GM19463 (cell line): ENCODE data around the gene TNS2.
A peak's percentile ranks its signal among the peaks of the same experiment; 100 is the strongest.

Experiments used
- ATAC-seq: cut with Tn5 transposase; IDR thresholded peaks from one replicate; pipeline ENCODE4 v1.9.1; 2021; ENCODE audit warnings: mild to moderate bottlenecking, moderate library complexity; ENCODE audit not compliant: unreplicated experiment

TNS2 gene

GRCh38 chr12:53044052-53044581 lies 5.7 kb upstream of the TNS2 start:
- no peak for ATAC-seq

- ATAC-seq, result no peak
Observed at GRCh38 chr12:53044896-53045695, 4.8 kb upstream of the TNS2 start.

GRCh38 chr12:53045696-53046045 lies 4.2 kb upstream of the TNS2 start:
- ATAC-seq, result no peak

- ATAC-seq, result peak; percentile 37
Observed at GRCh38 chr12:53046655-53047220, 3.1 kb upstream of the TNS2 start.

GRCh38 chr12:53047221-53048032 lies 2.4 kb upstream of the TNS2 start:
- peak; percentile 74 for ATAC-seq

- ATAC-seq, result no peak
Observed at GRCh38 chr12:53048033-53048779, 1.7 kb upstream of the TNS2 start.

- ATAC-seq, result no peak
Observed at GRCh38 chr12:53048780-53049401, 974 bp upstream of the TNS2 start.

GRCh38 chr12:53050426-53051057 lies 677 bp downstream of the TNS2 start:
- ATAC-seq, result no peak

- no peak for ATAC-seq
Observed at GRCh38 chr12:53051058-53051880, 1.4 kb downstream of the TNS2 start.

- no peak for ATAC-seq
Observed at GRCh38 chr12:53051881-53052412, 2.1 kb downstream of the TNS2 start.

GRCh38 chr12:53052419-53053217 lies 2.8 kb downstream of the TNS2 start:
- no peak for ATAC-seq

GRCh38 chr12:53053218-53054111 lies 3.6 kb downstream of the TNS2 start:
- no peak for ATAC-seq

- ATAC-seq, result peak; percentile 96
Observed at GRCh38 chr12:53054112-53054878, 4.4 kb downstream of the TNS2 start.

- ATAC-seq, result no peak
Observed at GRCh38 chr12:53055471-53056266, 5.8 kb downstream of the TNS2 start.

GRCh38 chr12:53056296-53056695 lies 6.4 kb downstream of the TNS2 start:
- ATAC-seq, result no peak
